HCT116 (cell line): ENCODE results near the gene CHST5. TPM values are rescaled to one million over a fixed set of nuclear protein-coding genes. Genes with fewer than 3 reads are reported as not detected.

ENCODE experiments used
- ATAC-seq: fragments of 200-7000 bp; cut with Tn5 transposase; 2 replicates; pipeline ENCODE4 v1.9.1; 2020; ENCODE audit warnings: mild to moderate bottlenecking, moderate library complexity
- BruUV-seq: library from RNA; stranded (reverse); fragments of 400-500 nt; replicated peaks from 2 replicates; lab custom pipeline; 2021; lab: Mats Ljungman, UMichigan
- CTCF ChIA-PET: fragments of 300-600 bp; sonication (Branson Sonifier 250); formaldehyde crosslinking; loops from one replicate; lab custom pipeline; 2021; ENCODE audit warnings: antibody characterized with exemption; lab: Charles Lee
- POLR2A ChIA-PET: fragments of 300-600, 350-600 bp; sonication (Branson Sonifier 250); formaldehyde crosslinking; loops from one replicate; lab custom pipeline; 2021; ENCODE audit warnings: antibody characterized with exemption; lab: Charles Lee
- RAD21 ChIA-PET, 2 experiments: fragments of 300-600 bp; sonication (Branson Sonifier 250); formaldehyde crosslinking; loops; one replicate each; lab custom pipeline; 2023; ENCODE audit warnings: low total read pairs in 2 of 2; ENCODE audit not compliant: uncharacterized antibody in 2 of 2, unreplicated experiment in 2 of 2, low non-redundant PET in 1 of 2; lab: Charles Lee
- DNase-seq: peaks from one replicate; pipeline ENCODE4 v3.0.0-alpha.2; 2010; ENCODE audit warnings: low read depth, low spot score
- H2AFZ ChIP-seq: fragments of 200-600 bp; shearing (Covaris generic), sonication (generic); 2 replicates; pipeline ENCODE4 v1.6.1; 2017; ENCODE audit warnings: low read depth, mixed run types, mixed read lengths, antibody characterized with exemption, low read length; ENCODE audit not compliant: poor library complexity, severe bottlenecking
- H3K27ac ChIP-seq: 2 replicates; pipeline ENCODE4 v1.5.1; 2012; ENCODE audit warnings: low read depth, low read length
- H3K27me3 ChIP-seq: fragments of 200-600 bp; sonication (generic); 2 replicates; pipeline ENCODE4 v1.6.1; 2016; ENCODE audit warnings: mixed run types, low read length, mixed read lengths; ENCODE audit not compliant: insufficient read depth
- H3K36me3 ChIP-seq, 2 experiments: fragments of 200-500 bp in 1 of 2; fragments of 200-600 bp in 1 of 2; sonication (Bioruptor generic) in 1 of 2; sonication (generic) in 1 of 2; 2 replicates each; pipeline versions ENCODE4 v1.5.1 to v1.6.1; 2014 to 2016; ENCODE audit warnings: low read length in 2 of 2, inconsistent platforms in 1 of 2, mixed read lengths in 1 of 2, mixed run types in 1 of 2; ENCODE audit not compliant: insufficient read depth in 2 of 2, control insufficient read depth in 1 of 2
- H3K4me1 ChIP-seq, 2 experiments: fragments of 200-600 bp in 1 of 2; sonication (generic) in 1 of 2; 2 replicates each; pipeline versions ENCODE4 v1.5.1 to v1.6.1; 2012 to 2017; ENCODE audit warnings: low read length in 2 of 2, inconsistent platforms in 1 of 2, mild to moderate bottlenecking in 1 of 2, mixed read lengths in 1 of 2, mixed run types in 1 of 2, moderate library complexity in 1 of 2; ENCODE audit not compliant: insufficient read depth in 2 of 2, control insufficient read depth in 1 of 2
- H3K4me2 ChIP-seq: fragments of 200-600 bp; sonication (generic); 2 replicates; pipeline ENCODE4 v1.6.1; 2017; ENCODE audit warnings: mixed run types, low read length, mixed read lengths
- H3K4me3 ChIP-seq, 2 experiments: fragments of 200-600 bp in 1 of 2; sonication (generic) in 1 of 2; replicated peaks in 1 of 2; 2 replicates each; pipeline ENCODE4 v1.5.1; 2011 to 2016; ENCODE audit warnings: low read length in 2 of 2, control low read depth in 1 of 2, low read depth in 1 of 2, mild to moderate bottlenecking in 1 of 2, mixed read lengths in 1 of 2, mixed run types in 1 of 2
- H3K79me2 ChIP-seq: fragments of 200-600 bp; sonication (generic); 2 replicates; pipeline ENCODE4 v1.6.1; 2017; ENCODE audit warnings: mild to moderate bottlenecking, mixed run types, low read length, moderate library complexity, mixed read lengths; ENCODE audit not compliant: insufficient read depth
- H3K9ac ChIP-seq: fragments of 200-600 bp; sonication (generic); 2 replicates; pipeline ENCODE4 v1.6.1; 2016; ENCODE audit warnings: low read length, mixed read lengths
- H3K9me2 ChIP-seq: fragments of 200-600 bp; sonication (generic), shearing (Covaris generic); 2 replicates; pipeline ENCODE4 v1.6.1; 2017; ENCODE audit warnings: mixed run types, mild to moderate bottlenecking, moderate library complexity; ENCODE audit not compliant: insufficient read depth
- H3K9me3 ChIP-seq, 2 experiments: fragments of 200-500 bp in 1 of 2; fragments of 200-600 bp in 1 of 2; sonication (Bioruptor generic) in 1 of 2; sonication (generic) in 1 of 2; 2 replicates each; pipeline ENCODE4 v1.6.1; 2014 to 2017; ENCODE audit warnings: low read length in 2 of 2, mixed read lengths in 2 of 2, inconsistent platforms in 1 of 2, low read depth in 1 of 2, mild to moderate bottlenecking in 1 of 2, mixed run types in 1 of 2, moderate library complexity in 1 of 2; ENCODE audit not compliant: control insufficient read depth in 1 of 2, insufficient read depth in 1 of 2
- H4K20me1 ChIP-seq: fragments of 200-600 bp; sonication (generic), shearing (Covaris generic); 2 replicates; pipeline ENCODE4 v1.6.1; 2017; ENCODE audit warnings: mixed run types, mild to moderate bottlenecking, moderate library complexity; ENCODE audit not compliant: insufficient read depth
- CBX3 ChIP-seq: IDR thresholded peaks from 2 replicates; pipeline ENCODE4 v1.6.1; 2012; ENCODE audit warnings: low read depth
- EGR1 ChIP-seq: IDR thresholded peaks from 2 replicates; pipeline ENCODE4 v1.6.1; 2012; ENCODE audit warnings: low read depth
- ELF1 ChIP-seq: IDR thresholded peaks from 2 replicates; pipeline ENCODE4 v1.6.1; 2012; ENCODE audit warnings: low read depth, borderline replicate concordance
- EZH2 ChIP-seq: fragments of 200-600 bp; sonication (generic); IDR thresholded peaks from 2 replicates; pipeline ENCODE4 v1.6.1; 2017; ENCODE audit warnings: antibody characterized with exemption, mixed run types
- JUND ChIP-seq: IDR thresholded peaks from 2 replicates; pipeline ENCODE4 v1.6.1; 2012
- MAX ChIP-seq: IDR thresholded peaks from 2 replicates; pipeline ENCODE4 v1.6.1; 2012
- POLR2A ChIP-seq: IDR thresholded peaks from 2 replicates; pipeline ENCODE4 v1.7.0; 2011; ENCODE audit warnings: borderline replicate concordance; ENCODE audit not compliant: insufficient read depth, insufficient read length; ENCODE audit errors: extremely low read depth
- POLR2AphosphoS5 ChIP-seq: IDR thresholded peaks from 2 replicates; pipeline ENCODE4 v1.6.1; 2011; ENCODE audit warnings: mild to moderate bottlenecking, low read depth, low read length, moderate library complexity
- REST ChIP-seq: IDR thresholded peaks from 2 replicates; pipeline ENCODE4 v1.6.1; 2012; ENCODE audit warnings: low read depth
- SIN3A ChIP-seq: IDR thresholded peaks from 2 replicates; pipeline ENCODE4 v1.6.1; 2012; ENCODE audit warnings: low read depth
- SP1 ChIP-seq: IDR thresholded peaks from 2 replicates; pipeline ENCODE4 v1.6.1; 2012; ENCODE audit warnings: low read depth
- YY1 ChIP-seq: IDR thresholded peaks from 2 replicates; pipeline ENCODE4 v1.6.1; 2011; ENCODE audit warnings: low read length, low read depth, moderate library complexity, mild to moderate bottlenecking; ENCODE audit not compliant: insufficient replicate concordance; ENCODE audit errors: extremely low read depth
- ZFX ChIP-seq: fragments of 450-650 bp; IDR thresholded peaks from 2 replicates; pipeline ENCODE4 v1.6.1; 2017
- intact Hi-C: fragments of 100-400 bp; cut with micrococcal nuclease; formaldehyde crosslinking; loops from 2 replicates; pipeline ENCODE4 v1.10.0; 2022
- total RNA-seq: library from RNA; stranded (reverse); gene quantifications from one replicate; pipeline ENCODE4 v1.2.1, GENCODE V29; 2021; ENCODE audit not compliant: unreplicated experiment
- TF ChIP-seq, protein P1 (sequence below): IDR thresholded peaks from 2 replicates; pipeline ENCODE4 v1.6.1; 2011; ENCODE audit warnings: mild to moderate bottlenecking, low read length, moderate library complexity; ENCODE audit not compliant: insufficient replicate concordance; ENCODE audit errors: extremely low read depth

The CHST5 gene
- total RNA-seq, 1 experiment from 2014 or later: 0.32 TPM

GRCh38 chr16:75485230-75486013 is 50.5 kb downstream of the CHST5 start:
- Histone ChIP-seq H3K79me2 (no peaks in the 10 kb centered on the region), H2AFZ (no peak overlapping the region), H3K9me3 (no peaks in the 10 kb centered on the region), H3K4me2 (peak overlapping the region; percentile 72), H3K27me3 (no peaks in the 10 kb centered on the region), H4K20me1 (no peaks in the 10 kb centered on the region), H3K4me3 (peak overlapping the region in 1 of 2 experiments; percentile 46; a peak in 1 of 4 replicates), H3K36me3 (no peaks in the 10 kb centered on the region), H3K9ac (0 out of 2 replicates have a peak overlapping the region, but pooled peaks have one; percentile 49), H3K9me2 (no peaks in the 10 kb centered on the region), H3K27ac (peak overlapping the region; percentile 99), H3K4me1 (peaks cover 44 to 68% of the 10 kb centered on the region in 2 experiments)
- no TSS peak for BruUV-seq
- ChIA-PET POLR2A (interaction anchor here (0.6 to 0.9 kb wide), 2 partner anchors 9 to 10 kb away, joined by 3 to 6 read pairs; partner anchors contain the start of gene CHST6), RAD21 (no interaction called here), CTCF (interaction anchor here (1.0 to 3.4 kb wide), 3 partner anchors 13 to 32 kb away, joined by 3 to 23 read pairs (median 4); no protein-coding TSS in a partner anchor)
- no peak for DNase-seq
- no peak for ATAC-seq
- intact Hi-C loops: no loop called here
- TF ChIP-seq ELF1: no peak
- no peak for TF ChIP-seq CBX3
- no peak for TF ChIP-seq YY1
- TF ChIP-seq EGR1: no peak
- no peak for TF ChIP-seq SIN3A
- TF ChIP-seq SP1: no peak
- TF ChIP-seq, protein P1, sequence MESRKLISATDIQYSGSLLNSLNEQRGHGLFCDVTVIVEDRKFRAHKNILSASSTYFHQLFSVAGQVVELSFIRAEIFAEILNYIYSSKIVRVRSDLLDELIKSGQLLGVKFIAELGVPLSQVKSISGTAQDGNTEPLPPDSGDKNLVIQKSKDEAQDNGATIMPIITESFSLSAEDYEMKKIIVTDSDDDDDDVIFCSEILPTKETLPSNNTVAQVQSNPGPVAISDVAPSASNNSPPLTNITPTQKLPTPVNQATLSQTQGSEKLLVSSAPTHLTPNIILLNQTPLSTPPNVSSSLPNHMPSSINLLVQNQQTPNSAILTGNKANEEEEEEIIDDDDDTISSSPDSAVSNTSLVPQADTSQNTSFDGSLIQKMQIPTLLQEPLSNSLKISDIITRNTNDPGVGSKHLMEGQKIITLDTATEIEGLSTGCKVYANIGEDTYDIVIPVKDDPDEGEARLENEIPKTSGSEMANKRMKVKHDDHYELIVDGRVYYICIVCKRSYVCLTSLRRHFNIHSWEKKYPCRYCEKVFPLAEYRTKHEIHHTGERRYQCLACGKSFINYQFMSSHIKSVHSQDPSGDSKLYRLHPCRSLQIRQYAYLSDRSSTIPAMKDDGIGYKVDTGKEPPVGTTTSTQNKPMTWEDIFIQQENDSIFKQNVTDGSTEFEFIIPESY: no peak
- TF ChIP-seq POLR2AphosphoS5: no peak
- no peak for TF ChIP-seq ZFX
- TF ChIP-seq REST: no peak
- TF ChIP-seq EZH2: no peak
- no peak for TF ChIP-seq JUND
- no peak for TF ChIP-seq MAX
- no peak for TF ChIP-seq POLR2A
- TF ChIP-seq, all 23 proteins: peak for 0
